TTC549 (cell line): ENCODE results near the gene PNPLA2.

Source experiments
- FAIRE-seq: peaks from 2 replicates; lab custom pipeline; 2012; peaks lifted over from hg19 to GRCh38; lab: Jason Lieb, UNC

PNPLA2 gene

DNA sequence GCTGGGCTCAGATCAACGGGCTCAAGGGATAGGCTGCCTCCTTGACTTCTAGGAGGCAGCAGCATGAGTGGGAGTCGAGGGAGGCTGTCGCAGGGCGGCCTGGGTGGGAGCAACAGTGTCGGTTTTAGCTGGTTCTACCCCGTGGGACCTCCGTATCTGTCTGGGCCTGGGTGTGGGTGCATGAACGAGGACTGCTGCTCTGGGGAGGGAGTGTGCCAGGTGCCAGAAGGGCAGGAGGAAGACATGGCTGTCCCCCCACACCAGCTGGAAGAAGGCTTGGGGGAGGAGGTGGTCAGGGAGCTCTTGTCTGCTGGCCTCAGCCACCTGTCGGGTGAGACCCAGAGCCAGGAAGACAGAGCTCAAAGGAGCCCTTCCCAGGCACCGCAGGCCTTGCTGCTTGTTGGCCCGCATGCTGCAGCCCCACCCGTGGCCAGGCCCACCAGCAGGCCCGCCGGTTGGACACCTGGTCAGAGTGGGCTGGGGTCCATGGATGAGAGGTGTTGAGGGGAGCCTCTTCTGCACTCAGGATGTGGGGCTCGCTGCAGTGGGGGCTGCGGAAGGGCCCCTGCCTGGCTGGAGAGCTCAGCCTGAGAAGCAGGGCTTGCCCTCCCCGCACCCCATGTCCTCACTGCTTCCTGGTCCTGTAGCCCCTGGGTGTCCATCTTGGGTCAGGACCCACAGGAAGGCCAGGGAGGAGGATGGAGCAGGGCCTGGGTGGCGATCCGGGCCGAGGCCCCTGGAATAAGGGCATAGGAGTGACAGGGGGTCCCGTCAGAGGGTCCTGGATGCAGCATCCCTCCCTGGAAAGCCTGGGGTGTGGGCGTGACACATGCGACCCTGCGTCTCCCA lies 32.3 kb upstream of the PNPLA2 start:
- no peak for FAIRE-seq

DNA sequence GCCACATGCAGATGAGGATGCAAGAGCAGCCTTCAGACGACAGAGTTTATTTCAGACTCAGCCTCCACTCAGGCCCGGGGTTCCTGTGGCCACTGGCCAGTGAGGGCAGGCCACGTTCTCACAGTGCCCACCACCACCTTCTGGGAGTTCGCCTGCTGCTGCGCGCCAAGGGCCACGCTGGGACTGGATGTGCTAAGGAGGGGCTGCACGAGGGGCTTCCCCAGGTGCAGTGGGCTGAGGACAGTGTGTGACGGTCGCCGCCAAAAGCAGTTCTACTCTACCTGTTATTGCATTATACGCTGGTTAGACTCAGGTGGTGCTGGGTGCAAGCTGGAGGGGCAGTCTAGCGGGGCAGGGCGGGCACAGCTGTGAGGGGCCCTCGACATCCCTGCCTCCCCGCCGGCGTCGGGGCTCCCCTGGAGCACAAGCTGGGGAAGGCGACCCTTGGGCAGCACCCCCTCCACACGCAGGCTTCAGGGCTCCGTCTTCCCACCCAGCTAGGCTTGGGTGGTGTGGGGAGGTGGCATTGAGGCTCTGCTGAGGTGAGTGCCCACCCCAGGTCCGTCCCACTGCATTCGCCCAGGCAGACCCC lies 31.5 kb upstream of the PNPLA2 start:
- FAIRE-seq = no peak

DNA sequence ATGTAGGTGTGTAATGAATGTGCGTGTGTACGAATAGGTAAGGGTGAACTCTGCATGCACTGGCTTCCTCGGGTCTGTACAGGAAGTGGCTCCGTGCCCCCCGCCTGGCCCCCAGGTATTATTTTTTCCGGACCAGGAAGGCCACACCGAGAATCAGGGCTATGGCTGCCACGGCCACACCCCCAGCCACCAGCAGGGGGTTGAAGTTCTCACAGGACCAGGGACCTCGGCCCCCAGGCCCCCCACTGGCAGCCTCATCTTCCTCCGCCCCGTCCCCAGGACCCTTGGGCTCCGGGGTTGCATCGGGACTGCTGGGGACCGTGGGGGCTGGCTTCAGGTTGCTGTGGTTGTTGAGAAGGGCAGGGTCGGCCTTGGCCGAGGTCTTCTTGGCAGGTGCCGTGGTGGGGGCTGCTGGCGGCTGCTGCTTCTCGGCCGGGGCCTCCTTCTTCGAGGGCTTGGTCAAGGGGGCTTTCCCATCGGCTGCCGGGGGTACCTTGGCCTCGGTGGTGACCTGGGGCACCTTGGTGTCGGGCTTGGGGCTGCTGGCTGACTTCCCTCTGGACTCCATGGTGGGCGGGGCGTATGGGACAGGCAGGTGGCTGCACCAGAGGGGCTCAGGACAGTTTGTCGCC lies 30.6 kb upstream of the PNPLA2 start:
- no peak for FAIRE-seq

DNA sequence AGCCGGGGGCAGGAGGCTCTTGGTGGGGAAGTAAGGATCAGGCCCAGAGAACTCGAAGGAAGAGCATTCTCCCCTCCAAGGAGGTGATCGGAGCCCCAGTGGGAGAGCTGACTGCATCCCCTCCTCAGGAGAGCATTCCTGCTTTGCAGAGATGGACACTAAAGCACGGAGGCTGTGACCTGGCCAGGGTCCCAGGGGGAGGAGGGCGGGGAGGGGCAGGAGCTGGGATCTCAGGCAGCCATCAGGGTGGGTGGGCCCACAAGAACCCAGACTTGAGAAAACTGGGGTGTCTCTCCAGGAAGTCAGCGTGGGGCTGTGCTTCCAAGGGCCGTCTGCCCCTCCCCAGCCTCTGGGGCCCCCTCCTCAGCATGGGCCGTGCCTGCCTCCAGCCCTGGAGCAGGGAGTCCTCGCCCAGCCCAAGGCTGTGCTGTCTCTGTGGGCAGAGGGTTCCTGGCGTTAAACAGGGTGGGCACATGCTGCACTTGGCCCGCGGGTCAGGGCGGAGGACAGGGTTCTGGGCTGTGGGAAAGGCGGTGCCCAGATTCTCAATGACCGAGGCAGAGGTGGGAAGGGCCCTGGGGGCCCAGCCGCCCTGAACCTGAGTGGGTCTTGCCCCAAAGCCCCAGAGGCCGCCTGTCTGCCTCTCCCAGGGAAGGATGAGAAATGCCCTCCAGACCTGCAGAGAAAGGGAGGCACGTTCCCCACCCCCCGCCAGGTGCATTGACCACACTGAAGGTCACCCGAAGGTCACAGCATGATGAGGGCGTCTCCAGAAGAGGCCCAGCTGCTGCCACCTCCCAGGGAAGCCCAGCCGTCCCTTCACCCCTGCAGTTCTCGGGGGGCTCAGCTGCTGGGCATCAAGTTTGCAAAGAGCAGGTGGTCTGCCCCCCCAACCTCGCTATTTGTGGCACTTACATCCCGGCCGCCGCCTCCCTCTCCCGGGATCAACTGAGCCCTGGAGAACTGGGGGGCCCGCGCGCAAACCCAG lies 29.5 kb upstream of the PNPLA2 start:
- no peak for FAIRE-seq

DNA sequence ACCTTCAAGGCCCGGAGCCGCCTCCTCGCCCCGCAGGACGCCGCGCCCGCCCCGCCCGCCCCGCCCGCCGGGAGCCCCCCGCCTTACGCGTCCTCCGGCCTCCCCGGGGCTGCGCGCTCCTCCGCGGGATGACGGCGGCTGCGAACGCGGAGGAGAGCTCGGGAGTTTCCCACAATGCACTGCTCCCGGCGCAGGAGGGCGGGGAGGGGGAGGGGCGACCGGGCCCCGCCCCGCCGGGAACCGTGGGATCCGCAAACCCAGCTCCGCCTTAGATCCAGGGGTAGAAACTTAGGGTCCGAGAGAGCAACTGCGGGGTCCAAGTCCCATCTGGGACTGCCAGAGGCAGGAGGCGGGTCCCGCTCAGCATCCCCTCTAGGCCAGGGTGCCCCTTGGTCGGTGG lies 28.8 kb upstream of the PNPLA2 start, which contains the start of gene CEND1:
TSS of gene CEND1 (minus strand) at position 148 of the 400 bp plus-strand sequence. CDS start 1,514 bp downstream, outside the sequence.
- FAIRE-seq = no peak

DNA sequence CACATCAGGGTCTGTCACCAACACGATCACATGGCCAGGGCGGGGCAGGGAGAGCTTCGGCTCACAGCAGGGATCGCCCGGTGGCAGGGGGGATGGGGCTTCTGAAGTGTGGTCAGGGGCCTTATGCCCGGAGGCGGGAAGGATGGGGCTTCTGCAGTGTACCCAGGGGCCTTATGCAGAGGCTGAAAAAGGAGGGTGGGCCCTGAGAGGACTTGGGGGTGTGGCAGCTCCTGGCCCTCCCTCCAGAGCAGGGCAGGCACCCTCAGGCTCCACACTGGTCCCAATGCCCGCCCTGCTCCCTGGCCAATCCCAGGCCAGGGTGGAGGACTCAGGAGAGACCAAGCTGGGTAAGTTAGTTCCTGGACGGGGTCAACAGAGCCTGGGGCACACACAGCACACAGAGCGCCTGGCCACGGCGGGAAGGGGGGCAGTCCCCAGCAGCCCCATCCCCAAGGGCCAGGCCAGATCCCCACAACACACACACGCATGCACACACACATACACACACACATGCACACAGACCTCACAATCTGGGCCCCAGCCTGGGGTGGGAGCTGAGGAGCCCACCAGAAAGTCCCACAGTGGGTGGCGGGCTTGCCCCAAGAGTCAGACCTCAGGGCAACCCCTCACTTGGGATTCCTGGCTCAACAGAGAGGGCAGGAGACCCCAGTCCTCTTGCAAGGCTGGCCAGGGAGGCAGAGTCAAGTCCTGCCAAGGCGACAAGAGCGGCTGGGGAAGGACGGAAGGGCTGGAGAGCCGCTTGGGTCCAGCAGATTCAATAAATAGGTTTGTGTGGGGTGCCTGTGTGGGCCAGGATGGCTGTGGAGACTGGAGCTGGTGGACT lies 27.8 kb upstream of the PNPLA2 start:
- FAIRE-seq = no peak

DNA sequence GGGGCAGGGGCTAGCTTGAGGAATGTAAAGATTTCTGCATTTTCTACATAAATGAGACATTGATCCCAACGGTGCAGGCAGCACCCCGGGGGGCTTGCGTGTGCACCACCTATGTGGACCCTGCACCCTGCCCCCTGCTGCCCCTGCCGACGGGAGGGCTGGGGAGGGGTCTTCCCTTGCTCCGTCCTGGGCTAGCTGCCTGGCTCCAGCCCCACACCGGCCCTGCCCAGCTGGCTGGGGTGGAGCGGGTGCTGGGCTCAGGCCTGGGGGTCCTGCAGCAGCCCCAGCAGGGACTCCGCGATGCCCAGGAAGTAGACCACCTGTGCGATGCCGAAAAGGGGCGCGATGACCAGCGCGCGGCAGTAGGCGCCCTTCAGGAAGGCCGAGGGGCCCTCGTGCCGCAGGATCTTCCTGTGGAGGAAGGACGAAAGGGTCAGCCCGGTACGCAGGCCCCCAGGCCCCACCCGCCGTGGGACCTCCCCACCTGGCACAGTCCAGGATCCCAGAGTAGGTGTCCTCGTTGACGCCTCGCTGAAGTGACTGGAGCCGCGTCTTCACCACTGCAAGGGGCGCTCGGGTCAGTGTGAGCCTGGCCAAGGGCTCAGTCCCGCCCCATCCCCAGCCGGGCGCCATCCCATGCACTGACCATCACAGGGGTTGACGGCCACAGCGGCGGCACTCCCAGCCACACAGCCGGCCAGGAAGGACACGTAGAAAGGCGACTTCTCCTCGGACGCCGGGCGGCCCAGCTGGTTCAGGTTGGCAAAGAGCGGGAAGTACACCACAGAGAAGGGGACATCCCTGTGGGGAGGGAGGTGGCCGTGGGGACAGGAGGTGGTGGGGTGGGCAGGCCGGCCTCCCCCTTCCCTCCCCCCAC lies 26.8 kb upstream of the PNPLA2 start:
- FAIRE-seq = no peak

DNA sequence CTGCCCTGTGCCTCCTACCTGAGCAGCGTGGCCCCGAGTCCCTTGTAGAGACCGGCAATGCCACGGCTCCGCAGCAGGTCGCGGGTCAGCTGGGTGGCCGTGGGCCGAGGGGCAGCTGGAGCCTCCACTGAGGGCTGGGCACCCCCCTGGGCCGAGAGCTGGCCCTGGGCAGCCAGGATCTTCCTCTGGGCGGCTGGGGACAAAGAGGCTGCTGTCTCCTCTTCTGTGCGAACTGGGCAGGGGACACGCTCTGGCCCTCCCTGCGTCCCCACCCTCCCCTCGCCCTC lies 26.2 kb upstream of the PNPLA2 start:
- FAIRE-seq = no peak

DNA sequence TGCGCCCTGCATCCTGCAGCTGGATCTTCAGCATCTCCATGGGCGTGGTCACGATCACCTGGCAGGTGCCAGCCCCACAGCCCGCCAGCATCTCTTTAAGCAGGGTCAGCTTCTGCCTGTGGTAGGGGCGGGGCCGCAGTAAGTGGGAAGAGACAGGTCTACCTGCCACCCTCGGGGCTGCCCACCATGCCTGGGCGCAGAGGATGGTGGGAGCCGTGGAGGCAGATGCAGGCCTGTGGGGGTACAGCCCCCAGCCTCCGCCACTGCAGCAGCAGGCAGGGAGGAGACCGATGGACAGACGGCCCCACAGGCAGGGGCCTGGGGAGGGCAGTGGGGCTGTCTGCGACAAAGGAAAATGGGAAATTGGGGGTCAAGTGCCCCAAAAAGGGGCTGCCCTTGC lies 25.8 kb upstream of the PNPLA2 start:
- no peak for FAIRE-seq

DNA sequence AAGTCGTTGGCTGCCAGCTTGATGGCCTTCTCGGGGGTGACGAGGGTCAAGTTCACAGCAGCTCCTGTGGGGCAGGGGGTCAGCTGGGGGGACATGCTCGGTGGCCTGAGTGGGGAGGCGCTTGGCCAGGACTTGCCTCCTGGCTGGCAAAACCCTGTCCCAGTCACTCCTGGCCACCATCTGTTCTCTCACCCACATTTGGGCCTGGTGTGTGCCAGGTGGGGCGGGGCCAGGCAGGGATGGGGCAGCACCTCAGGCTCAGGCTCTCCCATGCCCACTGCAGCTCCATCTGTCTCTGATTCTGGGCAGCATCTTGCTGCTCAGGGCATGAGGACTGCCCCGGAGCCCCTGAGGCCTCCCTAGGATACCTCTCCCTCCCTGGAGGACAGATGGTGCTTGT lies 25.2 kb upstream of the PNPLA2 start:
- FAIRE-seq = no peak

DNA sequence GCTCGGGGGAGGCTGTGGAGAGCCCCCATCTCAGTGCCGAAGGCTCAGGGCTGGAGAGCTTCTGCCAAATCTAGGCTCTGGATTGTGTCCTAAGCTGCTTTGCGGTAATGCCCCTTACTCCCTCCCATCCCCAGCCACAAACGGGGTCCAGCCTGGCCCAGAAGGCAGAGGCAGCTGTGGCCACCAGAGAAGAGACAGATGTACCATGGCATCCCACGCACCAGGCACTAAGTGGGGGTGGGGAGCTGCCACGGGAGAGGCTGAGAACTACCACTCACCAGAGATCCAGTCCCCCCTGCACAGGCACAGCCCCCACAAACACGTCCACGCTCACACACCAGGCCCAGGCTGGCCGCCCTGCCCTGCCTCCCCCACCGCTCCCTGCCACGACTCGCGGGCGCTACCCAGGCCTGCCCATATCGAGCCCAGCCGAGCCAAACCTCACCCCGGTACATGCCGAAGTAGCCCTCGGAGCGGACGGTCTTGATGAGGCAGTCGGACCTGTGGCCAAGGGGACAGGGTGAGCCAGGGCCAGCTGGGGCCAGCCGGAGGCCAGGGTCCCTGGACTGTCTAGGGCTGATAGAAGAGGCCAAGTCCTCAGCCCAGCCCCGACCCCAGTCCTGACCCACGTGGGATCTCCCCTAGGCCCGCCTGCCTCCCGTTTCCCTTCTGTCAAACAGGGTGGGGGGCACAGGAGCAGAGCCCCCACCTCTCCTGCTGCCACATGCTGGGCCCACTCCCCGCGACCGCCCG lies 24.5 kb upstream of the PNPLA2 start:
- no peak for FAIRE-seq

DNA sequence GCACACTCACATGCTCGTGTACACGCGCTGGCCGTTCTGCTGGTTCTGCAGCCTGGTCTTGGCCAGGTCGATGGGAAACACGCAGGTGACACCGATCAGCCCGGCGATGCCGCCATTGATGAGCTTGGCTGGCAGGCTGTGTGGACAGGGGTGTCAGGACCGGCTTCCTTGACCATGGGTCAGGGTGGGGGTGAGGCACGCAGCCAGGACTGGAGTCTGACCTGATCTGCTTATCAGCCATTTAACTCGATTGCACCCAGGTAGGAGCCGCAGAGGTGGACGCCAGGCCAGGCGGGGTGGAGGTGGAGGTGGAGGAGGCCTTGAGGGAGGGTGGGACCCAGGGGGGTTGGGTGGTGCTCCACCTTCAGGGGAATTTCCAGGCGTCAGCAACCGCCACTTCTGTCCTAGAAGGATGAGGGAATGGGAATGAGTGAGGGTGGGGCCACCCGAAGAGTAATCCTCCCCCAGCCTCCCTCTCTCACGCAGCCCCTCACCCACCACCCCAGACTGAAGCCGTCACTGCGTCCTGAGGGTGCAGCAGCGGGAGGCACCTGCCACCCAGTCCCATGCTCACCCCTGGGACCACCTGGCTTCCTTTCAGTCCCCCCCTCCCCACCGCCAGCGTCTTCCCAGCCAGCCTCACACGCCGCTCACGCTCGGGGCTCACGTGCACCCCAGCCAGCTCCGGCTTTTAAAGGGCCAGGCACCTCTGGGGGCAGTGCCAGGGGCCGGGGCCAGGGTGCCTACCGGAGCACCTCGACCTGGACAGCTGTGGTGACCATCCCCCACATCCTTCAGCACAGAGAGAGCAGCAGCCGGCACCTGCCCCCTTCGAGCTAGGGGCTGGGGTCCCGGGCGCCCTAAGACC lies 23.7 kb upstream of the PNPLA2 start:
- FAIRE-seq = no peak

DNA sequence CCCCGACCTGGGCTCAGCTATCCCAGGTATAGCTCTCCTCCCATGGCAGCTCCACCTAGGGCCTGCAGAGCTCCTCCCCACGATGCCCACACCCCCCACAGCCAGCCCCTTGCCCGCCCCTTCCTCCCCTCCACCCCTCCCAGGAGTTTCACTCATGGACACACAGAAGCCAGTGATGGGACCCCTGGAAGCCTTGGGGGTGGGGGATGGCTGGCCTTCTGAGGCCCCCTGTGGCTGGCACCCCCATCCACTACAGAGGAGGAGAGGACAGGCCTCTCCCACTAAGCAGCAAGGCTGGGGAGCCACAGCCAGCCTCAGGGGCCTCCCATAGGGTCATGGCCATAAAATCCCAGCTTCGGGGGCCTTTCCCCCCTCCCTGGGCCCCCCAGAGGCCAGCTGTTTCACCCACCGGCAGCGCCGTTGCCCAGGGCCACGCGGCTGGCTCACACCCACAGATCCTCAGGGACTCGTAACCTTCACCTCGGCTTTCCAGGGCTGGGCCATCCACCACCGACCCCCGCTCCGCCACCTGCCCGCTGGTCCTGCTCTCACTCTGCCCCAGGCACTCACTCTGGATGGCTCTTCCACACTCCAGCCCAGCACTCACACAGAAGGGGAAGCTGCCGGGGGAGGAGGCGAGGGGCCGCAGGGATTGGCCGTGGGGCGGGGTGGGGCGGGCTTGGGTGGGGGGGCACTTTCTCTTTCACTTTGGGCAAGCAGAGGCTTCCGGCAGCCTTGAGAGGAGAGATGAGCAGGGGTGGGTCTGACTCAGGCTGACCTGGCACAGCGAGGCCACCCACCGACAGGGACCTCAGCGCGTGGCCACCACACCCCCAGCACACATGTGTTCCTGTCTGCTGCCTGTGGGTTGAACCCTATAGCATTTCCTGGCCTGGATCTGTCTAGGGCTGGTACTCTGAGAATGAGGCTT lies 22.8 kb upstream of the PNPLA2 start:
- FAIRE-seq = no peak

DNA sequence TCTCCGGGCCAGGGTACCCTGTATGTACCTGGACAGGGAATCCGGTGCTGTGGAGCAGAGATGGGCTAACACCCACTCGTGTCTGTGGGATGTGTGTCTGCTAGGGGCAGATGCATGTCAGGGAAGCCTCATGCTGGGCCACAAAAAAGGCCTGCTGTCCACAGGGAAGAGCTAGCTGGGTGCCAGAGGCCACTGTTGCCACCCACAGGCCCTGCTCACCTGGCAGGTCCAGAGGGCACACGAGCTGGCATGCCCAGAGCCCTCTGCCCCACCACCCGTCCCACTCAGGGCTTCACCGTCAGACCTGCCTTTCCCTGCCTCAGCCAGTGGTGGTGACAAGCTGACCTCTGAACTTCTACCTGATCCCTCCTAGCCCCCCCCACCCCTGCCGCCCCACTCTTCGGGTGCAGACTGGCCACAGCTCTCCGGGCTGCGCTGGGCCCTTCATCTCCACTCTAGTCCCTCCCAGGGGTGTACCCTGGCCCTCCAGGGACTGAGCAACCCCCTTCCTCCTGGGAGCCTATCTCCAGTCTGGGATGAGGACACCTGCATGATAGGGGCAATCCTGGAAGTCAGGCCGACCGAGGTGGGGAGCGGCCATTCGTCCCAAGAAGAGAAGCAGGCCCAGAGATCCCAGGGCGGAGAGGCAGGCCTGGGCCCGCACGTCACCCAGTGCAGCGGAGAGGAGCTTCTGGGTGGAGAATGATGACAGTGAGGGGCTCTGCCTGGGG lies 22.0 kb upstream of the PNPLA2 start:
- FAIRE-seq = no peak

DNA sequence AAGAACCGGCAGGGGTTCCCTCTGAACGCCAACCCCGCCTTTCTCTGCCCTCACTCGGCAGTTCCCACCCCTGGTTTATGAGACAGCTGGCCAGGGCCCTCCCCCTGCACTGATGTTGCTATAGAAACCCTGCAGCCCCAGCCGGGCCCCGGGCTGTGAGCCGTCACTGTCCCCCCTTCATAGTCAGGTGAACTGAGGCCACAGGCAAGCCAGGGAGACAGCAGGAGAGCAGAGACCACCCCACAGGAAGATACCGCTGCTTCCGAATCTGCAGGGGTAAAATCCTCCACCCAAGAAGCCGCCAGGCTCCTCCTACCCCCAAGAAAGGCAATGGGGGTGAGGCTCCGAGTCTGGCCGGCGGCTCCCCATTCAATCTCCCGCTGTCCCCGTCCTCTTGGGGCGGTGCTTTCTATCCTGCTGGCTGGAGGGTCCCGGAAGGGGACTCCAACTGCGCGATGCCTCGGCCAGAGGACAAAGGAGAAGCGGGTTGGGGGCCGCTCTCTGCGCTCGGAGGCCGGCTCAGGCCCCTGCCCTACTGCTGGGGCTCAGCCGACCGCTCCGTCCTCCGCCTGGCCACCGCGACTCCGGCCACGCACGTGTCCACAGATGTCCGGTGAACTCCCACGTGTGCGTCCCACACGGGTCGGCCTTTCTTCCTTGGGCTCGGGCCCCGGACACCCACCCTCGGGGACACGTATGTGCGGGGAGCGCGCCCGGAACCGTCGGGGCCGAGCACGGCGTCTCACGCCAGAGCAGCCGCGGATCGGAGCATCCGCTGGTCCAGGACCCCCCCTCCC lies 21.2 kb upstream of the PNPLA2 start:
- no peak for FAIRE-seq

DNA sequence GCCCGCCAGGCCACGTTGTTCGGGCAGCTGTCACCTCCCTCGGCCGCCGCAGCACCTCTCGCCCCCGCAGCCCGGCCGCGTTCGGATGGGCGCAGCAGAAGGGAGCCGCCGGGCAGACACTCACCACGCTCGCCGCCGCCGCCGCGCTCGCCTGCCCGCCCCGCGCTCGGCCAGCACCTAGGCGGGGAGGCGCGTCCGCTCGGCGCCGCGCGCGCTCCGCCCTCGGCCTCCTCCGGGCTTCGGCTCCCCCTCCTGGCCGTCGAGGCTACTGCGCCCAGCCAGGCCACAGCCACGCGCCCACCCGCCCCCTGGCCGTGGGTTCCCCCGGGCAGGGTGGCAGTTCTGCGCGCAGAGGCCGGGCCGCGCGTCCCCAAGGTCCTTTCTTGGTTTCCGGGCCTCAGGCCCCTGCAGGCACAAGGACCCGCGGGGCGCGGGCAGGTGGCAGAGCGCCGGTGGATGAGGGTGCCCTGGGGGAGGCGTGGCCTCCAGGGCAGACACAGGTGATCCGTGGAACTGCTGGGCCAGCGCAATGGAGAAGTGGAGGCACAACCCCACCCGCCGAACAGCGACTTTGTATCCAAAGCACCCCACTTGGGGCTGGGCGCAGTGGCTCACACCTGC lies 20.5 kb upstream of the PNPLA2 start, which contains the start of gene SLC25A22:
TSS of gene SLC25A22 (minus strand) at position 189 of the 621 bp plus-strand sequence. CDS start 3,275 bp downstream, outside the sequence.
- no peak for FAIRE-seq
